OCI-LY7 (cell line): ENCODE measurements around the gene HYAL1.

Experiments used
- EZH2phosphoT487 ChIP-seq: fragments of 200-600 bp; sonication (generic); IDR thresholded peaks from 2 replicates; pipeline ENCODE4 v1.6.1; 2018; ENCODE audit warnings: low read depth, borderline replicate concordance, mild to moderate bottlenecking, mixed run types, antibody characterized with exemption, low read length, moderate library complexity, mixed read lengths
- TF ChIP-seq, protein P1 (sequence below): fragments of 200-600 bp; sonication (generic); conservative IDR thresholded peaks from 2 replicates; pipeline ENCODE4 v1.5.1; 2014; ENCODE audit warnings: mild to moderate bottlenecking, antibody characterized with exemption, low read length, moderate library complexity, mixed read lengths

- TF ChIP-seq, protein P1, sequence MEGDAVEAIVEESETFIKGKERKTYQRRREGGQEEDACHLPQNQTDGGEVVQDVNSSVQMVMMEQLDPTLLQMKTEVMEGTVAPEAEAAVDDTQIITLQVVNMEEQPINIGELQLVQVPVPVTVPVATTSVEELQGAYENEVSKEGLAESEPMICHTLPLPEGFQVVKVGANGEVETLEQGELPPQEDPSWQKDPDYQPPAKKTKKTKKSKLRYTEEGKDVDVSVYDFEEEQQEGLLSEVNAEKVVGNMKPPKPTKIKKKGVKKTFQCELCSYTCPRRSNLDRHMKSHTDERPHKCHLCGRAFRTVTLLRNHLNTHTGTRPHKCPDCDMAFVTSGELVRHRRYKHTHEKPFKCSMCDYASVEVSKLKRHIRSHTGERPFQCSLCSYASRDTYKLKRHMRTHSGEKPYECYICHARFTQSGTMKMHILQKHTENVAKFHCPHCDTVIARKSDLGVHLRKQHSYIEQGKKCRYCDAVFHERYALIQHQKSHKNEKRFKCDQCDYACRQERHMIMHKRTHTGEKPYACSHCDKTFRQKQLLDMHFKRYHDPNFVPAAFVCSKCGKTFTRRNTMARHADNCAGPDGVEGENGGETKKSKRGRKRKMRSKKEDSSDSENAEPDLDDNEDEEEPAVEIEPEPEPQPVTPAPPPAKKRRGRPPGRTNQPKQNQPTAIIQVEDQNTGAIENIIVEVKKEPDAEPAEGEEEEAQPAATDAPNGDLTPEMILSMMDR, result no peak
- no peak for TF ChIP-seq EZH2phosphoT487
Observed at GRCh38 chr3:50265571-50265970, 37.8 kb downstream of the HYAL1 start.
